Measurements from ENCODE around the gene AP4S1.
"Not testable (repeated sequence)": the region's sequence is repeated elsewhere in the genome, so short reads cannot be mapped to it uniquely, and the experiment has no call there.

Gene AP4S1

DNA sequence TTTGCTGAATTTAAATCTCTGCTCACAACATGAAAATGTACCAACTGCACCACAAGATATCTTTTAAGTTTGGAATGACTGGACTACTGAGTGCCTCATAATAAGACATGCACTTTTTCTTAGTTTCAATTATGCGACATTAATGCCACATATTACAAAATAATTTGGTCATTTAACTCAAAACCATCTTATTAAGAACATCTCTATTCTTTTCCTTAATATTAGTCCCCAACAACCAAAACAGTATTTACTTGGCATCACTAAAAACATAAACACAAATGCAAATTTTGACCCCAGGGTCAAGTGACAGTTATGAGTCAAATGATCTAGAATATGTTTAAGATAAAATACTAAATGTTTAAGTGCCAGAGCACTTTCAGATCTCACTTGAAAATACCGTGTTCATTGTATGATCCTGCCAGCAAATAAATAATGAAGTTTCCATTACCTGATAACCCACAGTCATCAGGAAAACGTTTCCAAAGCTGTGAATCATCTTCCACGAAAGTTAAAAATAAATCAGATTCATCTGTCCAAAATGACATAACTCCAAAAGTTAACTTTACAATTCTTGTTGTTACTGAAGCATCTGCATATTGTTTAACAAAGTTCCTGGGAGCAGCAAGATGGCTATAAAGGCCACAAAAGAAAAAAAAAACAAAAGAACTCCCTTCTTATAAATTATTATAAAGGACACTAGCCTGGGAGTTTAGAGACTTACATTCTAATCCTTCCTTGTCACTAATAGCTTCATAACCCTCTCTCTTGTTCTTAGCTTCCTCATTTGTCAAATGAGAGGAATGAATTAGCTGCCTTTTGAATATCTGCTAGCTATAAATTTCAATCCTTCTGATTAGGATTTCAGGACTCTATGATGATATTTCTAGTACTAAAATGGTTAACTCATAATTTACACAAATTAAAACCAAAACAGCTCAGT lies 30.5 kb upstream of the AP4S1 start:
- H3K4me1 ChIP-seq (ENCODE audit: control insufficient read depth in 1 of 2, insufficient read depth in 2 of 2, low read length in 2 of 2) = peaks cover 4 to 26% of the 10 kb centered on the region in 2 donors
- H3K9me3 ChIP-seq (ENCODE audit: control insufficient read depth in 1 of 2, low read length in 2 of 2) = peaks cover 0 to 9% of the 10 kb centered on the region in 2 donors
- no peaks in the 10 kb centered on the region for H3K27me3 ChIP-seq (ENCODE audit: low read depth, low read length)
- H3K36me3 ChIP-seq (ENCODE audit: control insufficient read depth in 1 of 2, insufficient read depth in 2 of 2, low read length in 2 of 2) = peaks cover 0 to 14% of the 10 kb centered on the region in 2 donors
- H3K27ac ChIP-seq (ENCODE audit: low read length) = peak overlapping the region; percentile 52
- H3K4me3 ChIP-seq (ENCODE audit: low read depth in 1 of 2, low read length in 2 of 2) = no peak overlapping the region

DNA sequence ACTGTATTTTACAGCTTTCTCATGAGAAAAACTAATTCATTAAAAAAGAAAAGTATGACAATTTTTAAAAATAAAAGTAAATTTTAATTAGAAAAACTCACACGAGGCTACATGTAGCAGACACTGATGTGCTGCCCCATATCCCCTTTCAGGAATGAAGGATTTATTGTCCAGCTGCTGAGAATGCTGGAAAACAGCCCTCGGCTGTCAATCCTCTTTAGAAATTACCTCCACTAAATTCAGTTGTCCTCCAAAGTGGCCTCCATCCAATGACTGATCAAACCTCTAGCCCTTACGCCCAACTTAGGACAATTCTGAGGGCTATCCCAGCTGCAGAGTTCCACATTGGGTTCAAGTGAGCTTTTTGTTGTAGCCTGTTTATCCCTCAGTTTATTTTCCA lies 29.8 kb upstream of the AP4S1 start:
- H3K4me3 ChIP-seq (ENCODE audit: low read depth in 1 of 2, low read length in 2 of 2) = no peak overlapping the region
- H3K36me3 ChIP-seq (ENCODE audit: control insufficient read depth in 1 of 2, insufficient read depth in 2 of 2, low read length in 2 of 2) = peaks cover 0 to 14% of the 10 kb centered on the region in 2 donors
- H3K27me3 ChIP-seq (ENCODE audit: low read depth, low read length) = no peaks in the 10 kb centered on the region
- peaks cover 4 to 23% of the 10 kb centered on the region in 2 donors for H3K4me1 ChIP-seq (ENCODE audit: control insufficient read depth in 1 of 2, insufficient read depth in 2 of 2, low read length in 2 of 2)
- H3K27ac ChIP-seq (ENCODE audit: low read length) = peak overlapping the region; percentile 52
- peaks cover 0 to 9% of the 10 kb centered on the region in 2 donors for H3K9me3 ChIP-seq (ENCODE audit: control insufficient read depth in 1 of 2, low read length in 2 of 2)

DNA sequence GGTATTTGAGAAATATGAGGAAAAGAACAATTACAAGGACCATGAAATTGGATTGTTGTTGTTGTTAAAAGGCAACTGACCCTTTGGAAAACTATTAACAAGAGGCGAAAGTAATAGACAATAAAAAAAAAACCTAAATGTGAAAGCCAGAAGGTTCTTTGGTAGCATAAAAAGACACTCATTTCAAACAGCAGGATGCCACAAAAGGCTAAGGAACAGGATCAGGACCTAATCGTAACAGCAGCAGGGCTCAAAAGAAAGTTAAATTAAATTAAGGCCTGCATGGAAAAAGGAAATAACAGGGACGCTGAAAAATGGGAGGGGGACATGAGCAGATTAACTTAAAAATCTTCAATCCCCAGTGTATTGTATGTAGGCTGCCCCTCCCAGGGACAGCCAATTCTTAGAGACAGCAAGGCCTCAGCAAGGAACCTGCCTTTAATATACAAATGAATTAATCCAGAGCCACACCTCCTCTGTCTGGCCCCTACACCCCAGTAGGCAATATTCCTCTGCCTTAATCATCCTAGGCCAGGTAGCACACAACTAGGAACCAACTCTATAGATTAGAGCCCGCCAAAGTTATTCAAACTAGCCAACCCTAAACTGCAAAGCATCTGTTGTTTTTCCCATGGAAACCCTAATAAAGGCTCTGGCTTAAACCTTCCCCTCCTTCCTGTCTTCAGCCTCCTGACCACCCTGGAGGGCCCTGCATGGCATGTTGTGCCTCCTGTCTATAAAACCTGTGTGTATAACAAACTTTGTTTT lies 28.4 kb upstream of the AP4S1 start:
- Histone ChIP-seq H3K9me3 (ENCODE audit: control insufficient read depth in 1 of 2, low read length in 2 of 2) (peaks cover 0 to 9% of the 10 kb centered on the region in 2 donors), H3K36me3 (ENCODE audit: control insufficient read depth in 1 of 2, insufficient read depth in 2 of 2, low read length in 2 of 2) (peaks cover 0 to 14% of the 10 kb centered on the region in 2 donors), H3K4me3 (ENCODE audit: low read depth in 1 of 2, low read length in 2 of 2) (no peak overlapping the region), H3K4me1 (ENCODE audit: control insufficient read depth in 1 of 2, insufficient read depth in 2 of 2, low read length in 2 of 2) (peaks cover 0 to 17% of the 10 kb centered on the region in 2 donors), H3K27ac (ENCODE audit: low read length) (no peak overlapping the region), H3K27me3 (ENCODE audit: low read depth, low read length) (no peaks in the 10 kb centered on the region)

DNA sequence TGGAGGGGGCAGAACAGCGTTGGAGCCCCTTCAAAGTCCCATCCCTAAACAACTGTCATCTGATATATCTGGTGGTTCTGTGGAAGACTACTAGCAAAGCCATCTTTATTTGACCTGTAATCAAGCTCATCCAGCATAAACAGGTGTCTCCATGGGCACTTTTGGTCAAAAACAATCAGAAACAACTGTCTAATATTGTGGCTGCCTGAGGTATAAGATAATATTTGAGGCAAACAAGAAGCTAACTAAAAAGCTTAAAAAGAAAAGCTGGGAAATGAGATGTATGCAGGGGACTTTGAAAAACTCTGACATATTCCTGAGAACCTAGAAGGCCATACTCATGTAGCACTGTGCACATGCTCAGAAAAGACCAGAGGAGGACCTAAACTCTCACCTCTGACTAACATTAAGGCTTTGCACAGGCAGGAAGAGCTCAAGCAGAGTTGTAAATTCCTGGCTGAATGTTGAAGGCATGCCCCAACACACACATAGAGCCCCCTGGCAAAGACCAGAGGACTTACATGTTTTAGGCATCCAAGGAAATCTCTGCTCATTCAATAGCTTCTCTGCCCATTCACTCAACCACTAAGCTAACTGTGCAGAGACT lies 27.2 kb upstream of the AP4S1 start:
- Histone ChIP-seq H3K27me3 (ENCODE audit: low read depth, low read length) (no peaks in the 10 kb centered on the region), H3K4me1 (ENCODE audit: control insufficient read depth in 1 of 2, insufficient read depth in 2 of 2, low read length in 2 of 2) (peaks cover 0 to 17% of the 10 kb centered on the region in 2 donors), H3K27ac (ENCODE audit: low read length) (no peak overlapping the region)

DNA sequence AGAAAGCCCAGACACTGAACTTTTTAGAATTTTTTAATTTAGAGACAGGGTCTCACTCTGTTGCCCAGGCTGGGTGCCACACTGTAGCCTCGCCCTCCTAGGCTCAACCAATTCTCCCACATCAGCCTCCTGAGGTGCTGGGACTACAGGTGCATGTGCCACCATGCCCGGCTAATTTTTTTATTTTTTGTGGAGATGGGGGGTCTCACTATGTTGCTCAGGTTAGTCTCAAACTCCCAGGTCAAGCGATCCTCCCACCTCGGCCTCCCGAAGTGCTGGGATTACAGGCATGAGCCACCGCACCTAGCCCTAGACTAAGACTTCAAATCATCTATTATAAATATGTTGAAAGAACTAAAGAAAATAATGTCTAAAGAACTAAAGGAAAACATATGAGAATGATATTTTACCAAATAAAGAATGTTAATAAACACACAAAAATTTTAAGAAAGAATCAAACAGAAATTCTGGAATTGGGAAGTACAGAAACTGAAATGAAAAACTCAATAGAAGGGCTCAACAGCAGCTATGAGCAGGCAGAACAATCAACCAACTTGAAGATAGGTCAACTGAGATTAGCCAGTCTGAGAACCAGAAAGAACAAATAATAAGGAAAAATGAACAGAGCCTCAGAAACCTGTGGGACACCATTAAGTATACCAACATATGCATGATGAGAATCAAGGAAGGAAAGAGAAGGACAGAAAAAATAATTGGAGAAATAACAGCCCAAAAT lies 26.2 kb upstream of the AP4S1 start:
- Histone ChIP-seq H3K27ac (ENCODE audit: low read length) (no peak overlapping the region), H3K27me3 (ENCODE audit: low read depth, low read length) (no peaks in the 10 kb centered on the region), H3K4me1 (ENCODE audit: control insufficient read depth in 1 of 2, insufficient read depth in 2 of 2, low read length in 2 of 2) (peaks cover 0 to 17% of the 10 kb centered on the region in 2 donors), H3K9me3 (ENCODE audit: control insufficient read depth in 1 of 2, low read length in 2 of 2) (peaks cover 0 to 9% of the 10 kb centered on the region in 2 donors), H3K36me3 (ENCODE audit: control insufficient read depth in 1 of 2, insufficient read depth in 2 of 2, low read length in 2 of 2) (peaks cover 0 to 14% of the 10 kb centered on the region in 2 donors), H3K4me3 (ENCODE audit: low read depth in 1 of 2, low read length in 2 of 2) (no peak overlapping the region)

More for the DNA sequence above, 27.2 kb upstream of the AP4S1 start:
- H3K4me3 ChIP-seq (ENCODE audit: low read depth in 1 of 2, low read length in 2 of 2) = no peak overlapping the region
- peaks cover 0 to 14% of the 10 kb centered on the region in 2 donors for H3K36me3 ChIP-seq (ENCODE audit: control insufficient read depth in 1 of 2, insufficient read depth in 2 of 2, low read length in 2 of 2)
- H3K9me3 ChIP-seq (ENCODE audit: control insufficient read depth in 1 of 2, low read length in 2 of 2) = peaks cover 0 to 9% of the 10 kb centered on the region in 2 donors

DNA sequence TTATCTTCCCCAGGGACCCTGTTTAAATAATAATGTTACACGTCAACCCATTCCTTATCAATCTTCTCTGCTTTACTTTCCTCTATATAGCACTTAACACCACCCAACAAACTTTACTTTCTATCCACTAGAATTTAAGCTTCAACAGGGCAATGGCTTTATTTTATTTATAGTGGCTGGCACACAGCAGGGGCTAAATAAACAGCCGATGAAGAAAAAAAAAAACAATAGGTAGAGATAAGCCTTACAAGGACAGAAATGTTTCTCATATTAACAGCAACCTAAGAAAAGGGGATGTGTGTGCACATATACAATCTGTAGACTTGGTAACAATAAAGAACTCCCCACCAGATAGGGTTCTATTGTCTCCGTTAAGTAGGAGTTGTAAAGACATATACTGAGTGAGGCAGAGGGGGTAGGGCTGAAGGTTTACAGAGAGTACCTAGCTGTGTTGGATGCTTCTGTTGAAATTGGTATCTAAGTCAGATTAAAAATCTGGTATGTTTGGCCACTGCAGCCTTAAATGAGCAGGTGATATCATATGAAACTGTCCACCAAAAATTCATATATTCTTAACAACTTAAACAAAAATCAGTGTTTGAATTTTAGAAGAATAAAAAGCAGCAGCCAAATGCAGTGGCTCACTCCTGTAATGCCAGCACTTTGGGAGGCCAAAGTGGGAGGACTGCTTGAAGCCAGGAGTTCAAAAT lies 24.7 kb upstream of the AP4S1 start:
- Histone ChIP-seq H3K27ac (ENCODE audit: low read length) (no peak overlapping the region), H3K27me3 (ENCODE audit: low read depth, low read length) (no peaks in the 10 kb centered on the region), H3K36me3 (ENCODE audit: control insufficient read depth in 1 of 2, insufficient read depth in 2 of 2, low read length in 2 of 2) (peaks cover 5 to 14% of the 10 kb centered on the region in 2 donors), H3K4me3 (ENCODE audit: low read depth in 1 of 2, low read length in 2 of 2) (no peak overlapping the region), H3K4me1 (ENCODE audit: control insufficient read depth in 1 of 2, insufficient read depth in 2 of 2, low read length in 2 of 2) (peaks cover 0 to 12% of the 10 kb centered on the region in 2 donors), H3K9me3 (ENCODE audit: control insufficient read depth in 1 of 2, low read length in 2 of 2) (peaks cover 0 to 9% of the 10 kb centered on the region in 2 donors)

DNA sequence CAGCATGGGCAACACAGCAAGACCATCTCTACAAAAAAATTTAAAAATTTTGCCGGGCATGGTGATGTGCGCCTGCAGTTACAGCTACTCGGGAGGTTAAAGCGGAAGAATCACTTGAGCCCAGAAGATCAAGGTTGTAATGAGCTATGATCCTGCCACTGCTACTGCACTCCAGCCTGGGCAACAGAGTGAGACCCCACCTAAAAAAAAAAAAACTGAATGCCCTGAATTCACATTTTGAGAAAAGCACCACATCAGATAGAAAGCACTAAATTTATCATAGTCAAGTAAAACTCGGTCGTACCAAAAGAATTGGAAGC lies 24.1 kb upstream of the AP4S1 start:
- Histone ChIP-seq H3K4me3 (ENCODE audit: low read depth in 1 of 2, low read length in 2 of 2) (no peak overlapping the region), H3K27ac (ENCODE audit: low read length) (no peak overlapping the region), H3K4me1 (ENCODE audit: control insufficient read depth in 1 of 2, insufficient read depth in 2 of 2, low read length in 2 of 2) (peaks cover 0 to 6% of the 10 kb centered on the region in 2 donors), H3K36me3 (ENCODE audit: control insufficient read depth in 1 of 2, insufficient read depth in 2 of 2, low read length in 2 of 2) (peaks cover 5 to 14% of the 10 kb centered on the region in 2 donors), H3K9me3 (ENCODE audit: control insufficient read depth in 1 of 2, low read length in 2 of 2) (peaks cover 0 to 9% of the 10 kb centered on the region in 2 donors), H3K27me3 (ENCODE audit: low read depth, low read length) (no peaks in the 10 kb centered on the region)

DNA sequence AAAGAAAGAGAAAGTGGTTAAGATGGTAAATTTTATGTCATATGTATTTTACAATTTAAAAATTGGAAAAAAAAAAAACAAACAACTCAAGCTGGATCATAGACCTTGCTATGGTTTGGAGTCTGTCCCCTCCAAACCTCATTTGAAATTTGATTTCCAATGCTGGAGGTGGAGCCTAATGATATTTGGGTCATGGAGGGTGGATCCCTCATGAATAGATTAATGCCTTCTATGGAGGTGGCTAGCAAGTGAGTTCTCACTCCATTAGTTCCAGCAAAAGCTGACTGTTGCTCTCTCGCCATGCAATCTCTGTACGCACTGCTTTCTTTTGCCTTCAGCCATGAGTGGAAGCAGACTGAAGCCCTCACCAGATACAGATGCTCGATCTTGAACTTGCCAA lies 22.2 kb upstream of the AP4S1 start:
- no peak overlapping the region for H3K4me3 ChIP-seq (ENCODE audit: low read depth in 1 of 2, low read length in 2 of 2)
- peaks cover 0 to 5% of the 10 kb centered on the region in 2 donors for H3K4me1 ChIP-seq (ENCODE audit: control insufficient read depth in 1 of 2, insufficient read depth in 2 of 2, low read length in 2 of 2)
- H3K27ac ChIP-seq (ENCODE audit: low read length) = no peak overlapping the region
- H3K36me3 ChIP-seq (ENCODE audit: control insufficient read depth in 1 of 2, insufficient read depth in 2 of 2, low read length in 2 of 2) = peaks cover 5 to 6% of the 10 kb centered on the region in 2 donors
- H3K9me3 ChIP-seq (ENCODE audit: control insufficient read depth in 1 of 2, low read length in 2 of 2) = peaks cover 0 to 4% of the 10 kb centered on the region in 2 donors
- H3K27me3 ChIP-seq (ENCODE audit: low read depth, low read length) = no peaks in the 10 kb centered on the region

DNA sequence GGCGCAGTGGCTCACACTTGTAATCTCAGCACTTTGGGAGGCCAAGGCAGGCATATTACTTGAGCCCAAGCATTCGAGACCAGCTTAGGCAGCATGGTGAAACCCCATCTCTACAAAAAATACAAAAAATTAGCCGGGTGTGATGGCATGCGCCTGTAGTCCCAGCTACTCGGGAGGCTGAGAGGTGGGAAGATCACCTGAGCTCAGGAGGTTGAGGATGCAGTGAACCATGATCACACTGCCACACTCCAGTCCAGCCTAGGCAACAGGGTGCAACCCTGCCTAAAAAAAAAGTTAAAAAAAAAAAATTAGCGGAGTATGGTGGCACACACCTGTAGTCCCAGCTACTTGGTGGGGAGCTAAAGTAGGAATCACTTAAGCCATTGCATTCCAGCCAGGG lies 21.4 kb upstream of the AP4S1 start:
- H3K4me3 ChIP-seq (ENCODE audit: low read depth in 1 of 2, low read length in 2 of 2); H3K4me1 ChIP-seq (ENCODE audit: control insufficient read depth in 1 of 2, insufficient read depth in 2 of 2, low read length in 2 of 2); H3K9me3 ChIP-seq (ENCODE audit: control insufficient read depth in 1 of 2, low read length in 2 of 2); H3K27ac ChIP-seq (ENCODE audit: low read length); H3K27me3 ChIP-seq (ENCODE audit: low read depth, low read length); H3K36me3 ChIP-seq (ENCODE audit: control insufficient read depth in 1 of 2, insufficient read depth in 2 of 2, low read length in 2 of 2): not testable (repeated sequence)

DNA sequence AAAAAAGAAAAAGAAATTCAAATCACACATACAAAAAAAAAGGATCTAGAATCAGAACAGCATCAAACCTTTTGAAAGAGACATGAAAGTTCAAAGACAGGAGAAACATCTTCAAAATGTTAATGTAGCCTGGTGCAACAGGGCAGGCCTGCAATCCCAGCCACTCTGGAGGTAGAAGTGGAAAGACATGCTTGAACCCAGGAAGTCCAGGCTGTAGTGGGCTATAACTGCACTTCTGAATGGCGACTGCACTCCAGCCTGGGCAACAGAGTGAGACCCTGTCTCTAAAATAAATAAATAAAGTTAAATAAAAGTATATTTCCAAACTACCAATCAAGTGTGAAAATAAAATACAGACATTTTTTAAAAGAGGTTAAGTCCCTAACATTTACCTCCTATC lies 18.7 kb upstream of the AP4S1 start:
- H3K4me1 ChIP-seq (ENCODE audit: control insufficient read depth in 1 of 2, insufficient read depth in 2 of 2, low read length in 2 of 2) = peaks cover 0 to 3% of the 10 kb centered on the region in 2 donors
- H3K36me3 ChIP-seq (ENCODE audit: control insufficient read depth in 1 of 2, insufficient read depth in 2 of 2, low read length in 2 of 2) = peaks cover 0 to 5% of the 10 kb centered on the region in 2 donors
- no peaks in the 10 kb centered on the region for H3K27me3 ChIP-seq (ENCODE audit: low read depth, low read length)
- H3K9me3 ChIP-seq (ENCODE audit: control insufficient read depth in 1 of 2, low read length in 2 of 2) = no peaks in the 10 kb centered on the region
- no peak overlapping the region for H3K4me3 ChIP-seq (ENCODE audit: low read depth in 1 of 2, low read length in 2 of 2)
- H3K27ac ChIP-seq (ENCODE audit: low read length) = no peak overlapping the region

Measured in muscle layer of duodenum (tissue), 2 donors.